WTC11 (cell line): ENCODE measurements around the gene FOXI2. TPM values are rescaled to one million over a fixed set of nuclear protein-coding genes. Genes with fewer than 3 reads are reported as not detected.

Experiments
- ATAC-seq: fragments of 200-7000 bp; cut with Tn5 transposase; 2 replicates; pipeline ENCODE4 v1.10.0; 2021; ENCODE audit warnings: mild to moderate bottlenecking, moderate library complexity
- CTCF ChIA-PET: fragments of 300-600 bp; sonication (Branson Sonifier 250); formaldehyde crosslinking; loops from one replicate; lab custom pipeline; 2021; ENCODE audit warnings: antibody characterized with exemption; lab: Charles Lee
- POLR2A ChIA-PET: fragments of 350-600 bp; sonication (Branson Sonifier 250); formaldehyde crosslinking; loops from one replicate; lab custom pipeline; 2021; ENCODE audit warnings: antibody characterized with exemption; lab: Charles Lee
- DNase-seq: peaks from one replicate; pipeline ENCODE4 v3.0.0; 2021; ENCODE audit warnings: low spot score
- H3K27ac Mint-ChIP-seq: 2 replicates; pipeline ENCODE4 v1.8.0; 2021; ENCODE audit warnings: mixed read lengths
- H3K27me3 Mint-ChIP-seq: 2 replicates; pipeline ENCODE4 v1.8.0; 2021; ENCODE audit warnings: low read depth, mild to moderate bottlenecking, moderate library complexity, mixed read lengths
- H3K36me3 Mint-ChIP-seq: 2 replicates; pipeline ENCODE4 v1.8.0; 2021; ENCODE audit warnings: mixed read lengths
- H3K4me1 Mint-ChIP-seq: 2 replicates; pipeline ENCODE4 v1.8.0; 2022; ENCODE audit warnings: mixed read lengths
- H3K4me3 Mint-ChIP-seq: 2 replicates; pipeline ENCODE4 v1.8.0; 2021; ENCODE audit warnings: mild to moderate bottlenecking, moderate library complexity, mixed read lengths
- H3K9me3 Mint-ChIP-seq: 2 replicates; pipeline ENCODE4 v1.8.0; 2021; ENCODE audit warnings: mixed read lengths
- CBFB ChIP-seq: sonication (generic); formaldehyde crosslinking; IDR thresholded peaks from 2 replicates; pipeline ENCODE4 v1.8.1; 2022; ENCODE audit warnings: mild to moderate bottlenecking, low read depth, missing genetic modification reagents
- EMX1 ChIP-seq: fragments of 250-450 bp; sonication (Bioruptor Pico); IDR thresholded peaks from 2 replicates; pipeline ENCODE4 v1.8.0; 2021; ENCODE audit warnings: mild to moderate bottlenecking
- FOXK1 ChIP-seq: sonication (generic); formaldehyde crosslinking; IDR thresholded peaks from 2 replicates; pipeline ENCODE4 v1.8.0; 2022; ENCODE audit warnings: mild to moderate bottlenecking, moderate library complexity, missing genetic modification reagents
- GRHL2 ChIP-seq: fragments of 250-450 bp; sonication (Bioruptor Pico); IDR thresholded peaks from 2 replicates; pipeline ENCODE4 v1.8.0; 2022; ENCODE audit warnings: mild to moderate bottlenecking, moderate library complexity; ENCODE audit not compliant: insufficient replicate concordance, severe bottlenecking
- HMGA2 ChIP-seq: fragments of 250-450 bp; sonication (Bioruptor Pico); IDR thresholded peaks from 2 replicates; pipeline ENCODE4 v1.4.0; 2021; ENCODE audit warnings: mild to moderate bottlenecking, moderate library complexity
- IRF2 ChIP-seq: sonication (generic); formaldehyde crosslinking; IDR thresholded peaks from 2 replicates; pipeline ENCODE4 v1.8.0; 2022; ENCODE audit warnings: low read depth, missing genetic modification reagents, borderline replicate concordance
- JUN ChIP-seq: sonication (generic); formaldehyde crosslinking; IDR thresholded peaks from 2 replicates; pipeline ENCODE4 v1.8.0; 2023; ENCODE audit warnings: mild to moderate bottlenecking, missing genetic modification reagents
- RELA ChIP-seq: sonication (generic); formaldehyde crosslinking; IDR thresholded peaks from 2 replicates; pipeline ENCODE4 v1.8.1; 2022; ENCODE audit warnings: missing genetic modification reagents, mild to moderate bottlenecking, borderline replicate concordance
- RORB ChIP-seq: fragments of 250-450 bp; sonication (Bioruptor Pico); IDR thresholded peaks from 2 replicates; pipeline ENCODE4 v1.9.0; 2021; ENCODE audit warnings: mild to moderate bottlenecking
- TCF7 ChIP-seq: sonication (generic); formaldehyde crosslinking; IDR thresholded peaks from 2 replicates; pipeline ENCODE4 v1.8.0; 2022; ENCODE audit warnings: mild to moderate bottlenecking, low read depth, missing genetic modification reagents, moderate library complexity
- ZNF121 ChIP-seq: sonication (generic); formaldehyde crosslinking; IDR thresholded peaks from 2 replicates; pipeline ENCODE4 v1.8.0; 2023; ENCODE audit warnings: missing genetic modification reagents
- ZNF317 ChIP-seq: sonication (generic); formaldehyde crosslinking; IDR thresholded peaks from 2 replicates; pipeline ENCODE4 v1.8.1; 2023; ENCODE audit warnings: low read depth, mild to moderate bottlenecking, moderate library complexity, missing genetic modification reagents, borderline replicate concordance
- ZNF416 ChIP-seq: fragments of 250-450 bp; sonication (Bioruptor Pico); IDR thresholded peaks from 2 replicates; pipeline ENCODE4 v1.9.0; 2021; ENCODE audit warnings: mild to moderate bottlenecking, inconsistent platforms
- total RNA-seq: library from RNA; stranded (reverse); gene quantifications from 3 replicates; pipeline ENCODE4 v1.2.3, GENCODE V29; 2021
- TF ChIP-seq, protein P1 (sequence below): sonication (generic); formaldehyde crosslinking; IDR thresholded peaks from 2 replicates; pipeline ENCODE4 v1.8.0; 2022; ENCODE audit warnings: mild to moderate bottlenecking, missing genetic modification reagents
- TF ChIP-seq, protein P2 (sequence below): fragments of 250-450 bp; sonication (Bioruptor Pico); IDR thresholded peaks from 2 replicates; pipeline ENCODE4 v1.9.0; 2021; ENCODE audit warnings: mild to moderate bottlenecking
- TF ChIP-seq, protein P3 (sequence below): sonication (generic); formaldehyde crosslinking; IDR thresholded peaks from 2 replicates; pipeline ENCODE4 v1.8.1; 2022; ENCODE audit warnings: missing genetic modification reagents, borderline replicate concordance
- TF ChIP-seq, protein P4 (sequence below): sonication (generic); formaldehyde crosslinking; IDR thresholded peaks from 2 replicates; pipeline ENCODE4 v1.8.0; 2022; ENCODE audit warnings: mild to moderate bottlenecking, missing genetic modification reagents
- TF ChIP-seq, protein P5 (sequence below): sonication (generic); formaldehyde crosslinking; conservative IDR thresholded peaks from 2 replicates; pipeline ENCODE4 v1.8.1; 2023; ENCODE audit warnings: mild to moderate bottlenecking, low read depth, missing genetic modification reagents, moderate library complexity
- TF ChIP-seq, protein P6 (sequence below): sonication (generic); formaldehyde crosslinking; IDR thresholded peaks from 2 replicates; pipeline ENCODE4 v1.8.1; 2022; ENCODE audit warnings: low read depth, mild to moderate bottlenecking, moderate library complexity, missing genetic modification reagents, borderline replicate concordance
- TF ChIP-seq, protein P7 (sequence below): sonication (generic); formaldehyde crosslinking; IDR thresholded peaks from 2 replicates; pipeline ENCODE4 v1.8.0; 2022; ENCODE audit warnings: mild to moderate bottlenecking, missing genetic modification reagents
- TF ChIP-seq, protein P8 (sequence below): sonication (generic); formaldehyde crosslinking; IDR thresholded peaks from 2 replicates; pipeline ENCODE4 v1.8.0; 2023; ENCODE audit warnings: missing genetic modification reagents
- TF ChIP-seq, protein P9 (sequence below): sonication (generic); formaldehyde crosslinking; IDR thresholded peaks from 2 replicates; pipeline ENCODE4 v1.8.0; 2022; ENCODE audit warnings: mild to moderate bottlenecking, missing genetic modification reagents

The FOXI2 gene
- total RNA-seq, 1 experiment from 2014 or later, result 1.7 TPM

DNA sequence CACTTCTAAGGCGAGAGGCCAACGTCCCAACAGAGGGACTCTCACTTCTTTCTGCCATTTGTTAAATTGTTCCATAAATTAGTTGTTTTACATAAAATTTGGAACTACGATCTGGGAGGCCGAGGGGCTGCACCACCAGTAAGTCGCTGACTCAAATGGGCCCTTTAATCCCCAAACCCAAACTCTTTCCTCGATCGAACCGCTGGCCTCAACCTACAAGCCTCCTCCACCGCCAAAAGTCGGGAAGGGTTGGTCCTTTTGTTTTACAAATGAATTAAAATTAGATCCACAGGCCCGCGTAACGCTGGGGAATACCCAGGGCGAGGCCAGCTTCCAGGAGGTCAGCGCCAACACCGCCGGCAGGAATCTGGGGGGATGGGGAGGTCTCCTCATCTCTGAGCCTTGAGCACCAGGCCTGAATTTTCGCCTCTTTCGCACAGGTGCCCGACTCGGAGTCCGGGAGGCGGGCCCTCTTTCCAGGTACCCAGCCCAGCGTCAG lies 1.2 kb upstream of the FOXI2 start:
- ATAC-seq (peak; percentile 15), DNase-seq (peak; percentile 53)
- H3K9me3 Mint-ChIP-seq, result no peaks in the 10 kb centered on the region
- peaks cover 85% of the 10 kb centered on the region for H3K27me3 Mint-ChIP-seq
- peak overlapping the region; percentile 78 for H3K4me3 Mint-ChIP-seq
- no peaks in the 10 kb centered on the region for H3K36me3 Mint-ChIP-seq
- POLR2A ChIA-PET, result no interaction called here
- no peak for TF ChIP-seq TCF7 (CRISPR knock-in tag)
- TF ChIP-seq, protein P1, sequence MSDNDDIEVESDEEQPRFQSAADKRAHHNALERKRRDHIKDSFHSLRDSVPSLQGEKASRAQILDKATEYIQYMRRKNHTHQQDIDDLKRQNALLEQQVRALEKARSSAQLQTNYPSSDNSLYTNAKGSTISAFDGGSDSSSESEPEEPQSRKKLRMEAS (CRISPR knock-in tag), result 0 out of 2 replicates have a peak, but pooled peaks have one; percentile 18
- TF ChIP-seq, all 79 proteins: peak for 1
- CTCF ChIA-PET, result interaction anchor here (1.1 kb wide), 1 partner anchor 119 kb away, joined by 4 read pairs; no protein-coding TSS in a partner anchor
- no peak overlapping the region for H3K27ac Mint-ChIP-seq
- H3K4me1 Mint-ChIP-seq, result peaks cover 19% of the 10 kb centered on the region

DNA sequence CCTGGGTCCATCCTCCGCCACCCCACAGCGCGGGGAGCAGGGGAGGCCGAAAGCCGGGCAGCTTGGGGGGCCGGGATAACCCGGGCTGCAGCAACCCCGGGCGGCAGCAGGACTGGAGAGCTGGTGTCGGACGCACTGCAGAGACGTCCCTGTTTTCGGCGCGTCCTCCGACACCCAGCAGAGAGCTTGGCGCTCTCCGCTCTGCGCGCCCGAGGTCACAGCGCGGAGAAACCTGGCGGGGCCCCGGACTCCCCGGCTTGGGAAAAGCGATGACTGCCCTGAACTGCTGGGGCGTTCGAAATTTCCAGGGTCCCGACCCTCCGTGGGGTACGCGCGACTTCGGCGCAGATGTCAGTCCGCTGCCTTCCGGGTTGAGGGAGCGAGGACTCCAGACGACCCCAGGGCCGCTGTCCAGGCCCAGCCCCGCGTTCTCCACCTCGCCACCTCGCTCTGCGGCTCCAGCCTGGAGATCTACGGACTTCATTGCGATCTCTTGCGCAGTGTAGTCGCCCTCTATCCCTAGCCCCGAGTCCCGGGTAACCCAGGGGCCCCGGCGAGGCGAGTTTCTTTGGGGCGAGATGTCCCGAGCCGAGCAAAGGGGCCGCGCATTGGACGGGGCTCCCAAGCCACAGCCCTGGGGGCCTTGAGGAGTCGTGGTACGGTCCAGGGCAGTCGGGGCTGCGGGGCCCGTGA lies 617 bp upstream of the FOXI2 start:
- H3K27ac Mint-ChIP-seq, result no peak overlapping the region
- H3K27me3 Mint-ChIP-seq, result peaks cover 90% of the 10 kb centered on the region
- no peaks in the 10 kb centered on the region for H3K36me3 Mint-ChIP-seq
- H3K4me1 Mint-ChIP-seq, result peaks cover 19% of the 10 kb centered on the region
- ChIA-PET CTCF (interaction anchor here (1.1 kb wide), 1 partner anchor 118 kb away, joined by 4 read pairs; no protein-coding TSS in a partner anchor), POLR2A (no interaction called here)
- H3K9me3 Mint-ChIP-seq, result no peaks in the 10 kb centered on the region
- H3K4me3 Mint-ChIP-seq, result peak overlapping the region; percentile 78
- ATAC-seq (peak; percentile 45), DNase-seq (peak; percentile 54)
- no peak for TF ChIP-seq EMX1 (CRISPR knock-in tag)
- TF ChIP-seq RELA (CRISPR knock-in tag), result no peak
- TF ChIP-seq CBFB, result no peak
- no peak for TF ChIP-seq ZNF121
- no peak for TF ChIP-seq GRHL2 (CRISPR knock-in tag)
- TF ChIP-seq, protein P2, sequence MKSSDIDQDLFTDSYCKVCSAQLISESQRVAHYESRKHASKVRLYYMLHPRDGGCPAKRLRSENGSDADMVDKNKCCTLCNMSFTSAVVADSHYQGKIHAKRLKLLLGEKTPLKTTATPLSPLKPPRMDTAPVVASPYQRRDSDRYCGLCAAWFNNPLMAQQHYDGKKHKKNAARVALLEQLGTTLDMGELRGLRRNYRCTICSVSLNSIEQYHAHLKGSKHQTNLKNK, result no peak
- TF ChIP-seq, protein P3, sequence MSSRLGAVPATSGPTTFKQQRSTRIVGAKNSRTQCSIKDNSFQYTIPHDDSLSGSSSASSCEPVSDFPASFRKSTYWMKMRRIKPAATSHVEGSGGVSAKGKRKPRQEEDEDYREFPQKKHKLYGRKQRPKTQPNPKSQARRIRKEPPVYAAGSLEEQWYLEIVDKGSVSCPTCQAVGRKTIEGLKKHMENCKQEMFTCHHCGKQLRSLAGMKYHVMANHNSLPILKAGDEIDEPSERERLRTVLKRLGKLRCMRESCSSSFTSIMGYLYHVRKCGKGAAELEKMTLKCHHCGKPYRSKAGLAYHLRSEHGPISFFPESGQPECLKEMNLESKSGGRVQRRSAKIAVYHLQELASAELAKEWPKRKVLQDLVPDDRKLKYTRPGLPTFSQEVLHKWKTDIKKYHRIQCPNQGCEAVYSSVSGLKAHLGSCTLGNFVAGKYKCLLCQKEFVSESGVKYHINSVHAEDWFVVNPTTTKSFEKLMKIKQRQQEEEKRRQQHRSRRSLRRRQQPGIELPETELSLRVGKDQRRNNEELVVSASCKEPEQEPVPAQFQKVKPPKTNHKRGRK, result no peak
- TF ChIP-seq, protein P4, sequence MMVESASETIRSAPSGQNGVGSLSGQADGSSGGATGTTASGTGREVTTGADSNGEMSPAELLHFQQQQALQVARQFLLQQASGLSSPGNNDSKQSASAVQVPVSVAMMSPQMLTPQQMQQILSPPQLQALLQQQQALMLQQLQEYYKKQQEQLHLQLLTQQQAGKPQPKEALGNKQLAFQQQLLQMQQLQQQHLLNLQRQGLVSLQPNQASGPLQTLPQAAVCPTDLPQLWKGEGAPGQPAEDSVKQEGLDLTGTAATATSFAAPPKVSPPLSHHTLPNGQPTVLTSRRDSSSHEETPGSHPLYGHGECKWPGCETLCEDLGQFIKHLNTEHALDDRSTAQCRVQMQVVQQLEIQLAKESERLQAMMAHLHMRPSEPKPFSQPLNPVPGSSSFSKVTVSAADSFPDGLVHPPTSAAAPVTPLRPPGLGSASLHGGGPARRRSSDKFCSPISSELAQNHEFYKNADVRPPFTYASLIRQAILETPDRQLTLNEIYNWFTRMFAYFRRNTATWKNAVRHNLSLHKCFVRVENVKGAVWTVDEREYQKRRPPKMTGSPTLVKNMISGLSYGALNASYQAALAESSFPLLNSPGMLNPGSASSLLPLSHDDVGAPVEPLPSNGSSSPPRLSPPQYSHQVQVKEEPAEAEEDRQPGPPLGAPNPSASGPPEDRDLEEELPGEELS (CRISPR knock-in tag), result no peak
- TF ChIP-seq ZNF416, result no peak
- no peak for TF ChIP-seq FOXK1
- no peak for TF ChIP-seq ZNF317 (CRISPR knock-in tag)
- TF ChIP-seq, protein P5, sequence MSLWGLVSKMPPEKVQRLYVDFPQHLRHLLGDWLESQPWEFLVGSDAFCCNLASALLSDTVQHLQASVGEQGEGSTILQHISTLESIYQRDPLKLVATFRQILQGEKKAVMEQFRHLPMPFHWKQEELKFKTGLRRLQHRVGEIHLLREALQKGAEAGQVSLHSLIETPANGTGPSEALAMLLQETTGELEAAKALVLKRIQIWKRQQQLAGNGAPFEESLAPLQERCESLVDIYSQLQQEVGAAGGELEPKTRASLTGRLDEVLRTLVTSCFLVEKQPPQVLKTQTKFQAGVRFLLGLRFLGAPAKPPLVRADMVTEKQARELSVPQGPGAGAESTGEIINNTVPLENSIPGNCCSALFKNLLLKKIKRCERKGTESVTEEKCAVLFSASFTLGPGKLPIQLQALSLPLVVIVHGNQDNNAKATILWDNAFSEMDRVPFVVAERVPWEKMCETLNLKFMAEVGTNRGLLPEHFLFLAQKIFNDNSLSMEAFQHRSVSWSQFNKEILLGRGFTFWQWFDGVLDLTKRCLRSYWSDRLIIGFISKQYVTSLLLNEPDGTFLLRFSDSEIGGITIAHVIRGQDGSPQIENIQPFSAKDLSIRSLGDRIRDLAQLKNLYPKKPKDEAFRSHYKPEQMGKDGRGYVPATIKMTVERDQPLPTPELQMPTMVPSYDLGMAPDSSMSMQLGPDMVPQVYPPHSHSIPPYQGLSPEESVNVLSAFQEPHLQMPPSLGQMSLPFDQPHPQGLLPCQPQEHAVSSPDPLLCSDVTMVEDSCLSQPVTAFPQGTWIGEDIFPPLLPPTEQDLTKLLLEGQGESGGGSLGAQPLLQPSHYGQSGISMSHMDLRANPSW (CRISPR knock-in tag), result no peak
- TF ChIP-seq, protein P6, sequence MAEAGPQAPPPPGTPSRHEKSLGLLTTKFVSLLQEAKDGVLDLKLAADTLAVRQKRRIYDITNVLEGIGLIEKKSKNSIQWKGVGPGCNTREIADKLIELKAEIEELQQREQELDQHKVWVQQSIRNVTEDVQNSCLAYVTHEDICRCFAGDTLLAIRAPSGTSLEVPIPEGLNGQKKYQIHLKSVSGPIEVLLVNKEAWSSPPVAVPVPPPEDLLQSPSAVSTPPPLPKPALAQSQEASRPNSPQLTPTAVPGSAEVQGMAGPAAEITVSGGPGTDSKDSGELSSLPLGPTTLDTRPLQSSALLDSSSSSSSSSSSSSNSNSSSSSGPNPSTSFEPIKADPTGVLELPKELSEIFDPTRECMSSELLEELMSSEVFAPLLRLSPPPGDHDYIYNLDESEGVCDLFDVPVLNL (CRISPR knock-in tag), result no peak
- 0 out of 2 replicates have a peak, but pooled peaks have one; percentile 19 for TF ChIP-seq JUN (CRISPR knock-in tag)
- TF ChIP-seq HMGA2 (CRISPR knock-in tag), result no peak
- no peak for TF ChIP-seq IRF2 (CRISPR knock-in tag)
- TF ChIP-seq, protein P7, sequence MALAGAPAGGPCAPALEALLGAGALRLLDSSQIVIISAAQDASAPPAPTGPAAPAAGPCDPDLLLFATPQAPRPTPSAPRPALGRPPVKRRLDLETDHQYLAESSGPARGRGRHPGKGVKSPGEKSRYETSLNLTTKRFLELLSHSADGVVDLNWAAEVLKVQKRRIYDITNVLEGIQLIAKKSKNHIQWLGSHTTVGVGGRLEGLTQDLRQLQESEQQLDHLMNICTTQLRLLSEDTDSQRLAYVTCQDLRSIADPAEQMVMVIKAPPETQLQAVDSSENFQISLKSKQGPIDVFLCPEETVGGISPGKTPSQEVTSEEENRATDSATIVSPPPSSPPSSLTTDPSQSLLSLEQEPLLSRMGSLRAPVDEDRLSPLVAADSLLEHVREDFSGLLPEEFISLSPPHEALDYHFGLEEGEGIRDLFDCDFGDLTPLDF (CRISPR knock-in tag), result no peak
- TF ChIP-seq, protein P8, sequence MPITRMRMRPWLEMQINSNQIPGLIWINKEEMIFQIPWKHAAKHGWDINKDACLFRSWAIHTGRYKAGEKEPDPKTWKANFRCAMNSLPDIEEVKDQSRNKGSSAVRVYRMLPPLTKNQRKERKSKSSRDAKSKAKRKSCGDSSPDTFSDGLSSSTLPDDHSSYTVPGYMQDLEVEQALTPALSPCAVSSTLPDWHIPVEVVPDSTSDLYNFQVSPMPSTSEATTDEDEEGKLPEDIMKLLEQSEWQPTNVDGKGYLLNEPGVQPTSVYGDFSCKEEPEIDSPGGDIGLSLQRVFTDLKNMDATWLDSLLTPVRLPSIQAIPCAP, result no peak
- TF ChIP-seq, protein P9, sequence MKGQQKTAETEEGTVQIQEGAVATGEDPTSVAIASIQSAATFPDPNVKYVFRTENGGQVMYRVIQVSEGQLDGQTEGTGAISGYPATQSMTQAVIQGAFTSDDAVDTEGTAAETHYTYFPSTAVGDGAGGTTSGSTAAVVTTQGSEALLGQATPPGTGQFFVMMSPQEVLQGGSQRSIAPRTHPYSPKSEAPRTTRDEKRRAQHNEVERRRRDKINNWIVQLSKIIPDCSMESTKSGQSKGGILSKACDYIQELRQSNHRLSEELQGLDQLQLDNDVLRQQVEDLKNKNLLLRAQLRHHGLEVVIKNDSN (CRISPR knock-in tag), result no peak
- TF ChIP-seq RORB (CRISPR knock-in tag), result no peak
